Endothelial cell of umbilical vein (primary cell): ENCODE measurements around the gene SYTL3. TPM values are rescaled to one million over a fixed set of nuclear protein-coding genes. Genes with fewer than 3 reads are reported as not detected.
A peak's percentile ranks its signal among the peaks of the same experiment; 100 is the strongest.

Source experiments
- BruUV-seq: library from RNA; stranded (reverse); fragments of 400-500 nt; replicated peaks from 2 replicates; lab custom pipeline; 2021; lab: Mats Ljungman, UMichigan
- CTCF ChIA-PET: fragments of 300-600, 350-600 bp; sonication (Branson Sonifier 250); formaldehyde crosslinking; loops from one replicate; lab custom pipeline; 2021; ENCODE audit warnings: antibody characterized with exemption, inconsistent platforms; lab: Charles Lee
- POLR2A ChIA-PET: fragments of 300-600, 350-600 bp; sonication (Branson Sonifier 250); formaldehyde crosslinking; loops from one replicate; lab custom pipeline; 2021; ENCODE audit warnings: antibody characterized with exemption, inconsistent platforms; lab: Charles Lee
- DNase-seq: peaks from one replicate; pipeline ENCODE4 v3.0.0-alpha.2; 2011; ENCODE audit warnings: low read depth, low spot score
- FAIRE-seq: peaks from 2 replicates; lab custom pipeline; 2011; peaks lifted over from hg19 to GRCh38; lab: Jason Lieb, UNC
- H2AFZ ChIP-seq: 2 replicates; pipeline ENCODE4 v1.6.0; 2012; ENCODE audit warnings: low read depth, low read length, control low read depth, inconsistent platforms
- H3K27ac ChIP-seq: 2 replicates; pipeline ENCODE4 v1.5.1; 2011; ENCODE audit warnings: low read depth, mild to moderate bottlenecking, control low read depth, low read length, moderate library complexity; ENCODE audit not compliant: insufficient read depth
- H3K27me3 ChIP-seq, 2 experiments: 2 replicates each; pipeline versions ENCODE4 v1.6.0 to v1.6.1; 2011; ENCODE audit warnings: low read length in 2 of 2, mixed read lengths in 1 of 2; ENCODE audit not compliant: control insufficient read depth in 2 of 2, insufficient read depth in 2 of 2
- H3K36me3 ChIP-seq, 2 experiments: 2 replicates in 1 of 2; 3 replicates in 1 of 2; pipeline ENCODE4 v1.5.1; 2011; ENCODE audit warnings: low read length in 2 of 2, mild to moderate bottlenecking in 1 of 2, moderate library complexity in 1 of 2; ENCODE audit not compliant: control insufficient read depth in 2 of 2, insufficient read depth in 2 of 2; ENCODE audit errors: extremely low read depth in 1 of 2
- H3K4me1 ChIP-seq: 3 replicates; pipeline ENCODE4 v1.5.1; 2011; ENCODE audit warnings: mild to moderate bottlenecking, low read length; ENCODE audit not compliant: control insufficient read depth, insufficient read depth; ENCODE audit errors: extremely low read depth
- H3K4me2 ChIP-seq: 2 replicates; pipeline ENCODE4 v1.6.1; 2011; ENCODE audit warnings: low read length, control low read depth, mixed read lengths; ENCODE audit not compliant: insufficient read depth
- H3K4me3 ChIP-seq, 3 experiments: fragments of 200-600 bp in 1 of 3; sonication (generic), shearing (Covaris generic) in 1 of 3; replicated peaks in 1 of 3; 2 replicates each; pipeline ENCODE4 v1.5.1; 2011 to 2016; ENCODE audit warnings: control low read depth in 3 of 3, low read length in 3 of 3, mild to moderate bottlenecking in 2 of 3, inconsistent platforms in 1 of 3, low read depth in 1 of 3, moderate library complexity in 1 of 3; ENCODE audit not compliant: insufficient read depth in 1 of 3
- H3K79me2 ChIP-seq: 2 replicates; pipeline ENCODE4 v1.6.0; 2012; ENCODE audit warnings: low read length, inconsistent platforms; ENCODE audit not compliant: control insufficient read depth, insufficient read depth
- H3K9ac ChIP-seq: replicated peaks from 2 replicates; pipeline ENCODE3; 2011; ENCODE audit warnings: low read length, control low read depth; ENCODE audit not compliant: insufficient read depth; ENCODE audit errors: extremely low read depth
- H3K9me1 ChIP-seq: replicated peaks from 3 replicates; pipeline ENCODE4 v1.6.0; 2011; ENCODE audit warnings: mild to moderate bottlenecking, low read length; ENCODE audit not compliant: control insufficient read depth, insufficient read depth; ENCODE audit errors: extremely low read depth
- H3K9me3 ChIP-seq: replicated peaks from 2 replicates; pipeline ENCODE4 v1.5.1; 2012; ENCODE audit warnings: low read length, inconsistent platforms; ENCODE audit not compliant: control insufficient read depth, insufficient read depth
- H4K20me1 ChIP-seq: replicated peaks from 2 replicates; pipeline ENCODE3; 2011; ENCODE audit warnings: mild to moderate bottlenecking, low read length; ENCODE audit not compliant: control insufficient read depth, insufficient read depth; ENCODE audit errors: extremely low read depth
- EZH2 ChIP-seq: IDR thresholded peaks from 2 replicates; pipeline ENCODE4 v1.6.1; 2012; ENCODE audit warnings: borderline replicate concordance, low read depth, mild to moderate bottlenecking, moderate library complexity, low read length, inconsistent platforms; ENCODE audit not compliant: severe bottlenecking
- FOS ChIP-seq: IDR thresholded peaks from 2 replicates; pipeline ENCODE4 v1.6.1; 2011; ENCODE audit warnings: mild to moderate bottlenecking, low read length, moderate library complexity, borderline replicate concordance; ENCODE audit not compliant: insufficient read depth
- GATA2 ChIP-seq: IDR thresholded peaks from 2 replicates; pipeline ENCODE4 v1.7.0; 2011; ENCODE audit warnings: low read depth, mild to moderate bottlenecking, moderate library complexity, mixed read lengths, low read length; ENCODE audit not compliant: insufficient read length, insufficient read depth
- JUN ChIP-seq: IDR thresholded peaks from 2 replicates; pipeline ENCODE4 v1.6.1; 2011; ENCODE audit warnings: borderline replicate concordance, low read depth; ENCODE audit not compliant: insufficient read length, insufficient read depth
- MAX ChIP-seq: IDR thresholded peaks from 2 replicates; pipeline ENCODE4 v1.6.1; 2011; ENCODE audit not compliant: insufficient read depth, insufficient read length
- MYC ChIP-seq: IDR thresholded peaks from one replicate; pipeline ENCODE4 v1.6.1; 2011; ENCODE audit warnings: mild to moderate bottlenecking, low read depth, low read length
- POLR2A ChIP-seq: IDR thresholded peaks from 2 replicates; pipeline ENCODE4 v1.6.1; 2012; ENCODE audit warnings: low read depth, mild to moderate bottlenecking, control low read depth, low read length
- POLR2AphosphoS5 ChIP-seq: IDR thresholded peaks from 2 replicates; pipeline ENCODE4 v1.6.1; 2012; ENCODE audit warnings: low read depth, mild to moderate bottlenecking, control low read depth, low read length, moderate library complexity; ENCODE audit not compliant: insufficient read depth
- dilution Hi-C: fragments of 300-500 bp; cut with MboI; formaldehyde crosslinking; loops from one replicate; pipeline ENCODE4 v1.15.0; 2019; ENCODE audit warnings: low sequenced_read_pairs; ENCODE audit not compliant: extremely low pct_ligation_motif_present
- intact Hi-C: fragments of 100-400 bp; cut with micrococcal nuclease; formaldehyde crosslinking; loops from one replicate; pipeline ENCODE4 v1.10.0; 2022
- polyA plus RNA-seq, 4 experiments: library from polyadenylated mRNA; depleted of rRNA in 3 of 4; stranded (reverse) in 3 of 4; unstranded in 1 of 4; fragments of >200 nt; gene quantifications; 2 replicates each; pipeline versions ENCODE4 v1.2.1 to v1.2.3, GENCODE V29; 2011 to 2012; ENCODE audit warnings: missing spikeins in 1 of 4
- total RNA-seq: library from RNA; stranded (reverse); gene quantifications from 2 replicates; pipeline ENCODE4 v1.2.3, GENCODE V29; 2021
- TF ChIP-seq, protein P1 (sequence below), 2 donors: IDR thresholded peaks; 1 replicate in 1 of 2; 2 replicates in 1 of 2; pipeline ENCODE4 v1.5.1; 2011; ENCODE audit warnings: low read length in 2 of 2, mild to moderate bottlenecking in 2 of 2, moderate library complexity in 2 of 2, control low read depth in 1 of 2, inconsistent platforms in 1 of 2, low read depth in 1 of 2; ENCODE audit not compliant: insufficient read depth in 1 of 2; ENCODE audit errors: extremely low read depth in 1 of 2

Gene SYTL3
- total and polyA plus RNA-seq, 2 donors (not counting 3 experiments of a cell fraction or from before 2014, with no cell fraction given) = 0.59 to 0.77 TPM

- BruUV-seq = no TSS peak
- TF ChIP-seq FOS = no peak
- no peak for TF ChIP-seq EZH2
- TF ChIP-seq JUN = peak; percentile 61
- no peak for TF ChIP-seq POLR2A
- TF ChIP-seq POLR2AphosphoS5 = peak; percentile 54
- TF ChIP-seq MAX = no peak
- intact Hi-C loops = loop anchor here (1.0 to 10.0 kb wide), 2 partner anchors 33 to 80 kb away; no protein-coding TSS in a partner anchor
- peaks cover 12% of the 10 kb centered on the region for H3K4me1 ChIP-seq
- peaks cover 3% of the 10 kb centered on the region for H3K79me2 ChIP-seq
- dilution Hi-C loops = no loop called here
- no peak overlapping the region for H3K4me3 ChIP-seq
- no peaks in the 10 kb centered on the region for H3K9me3 ChIP-seq
- ChIA-PET CTCF (interaction anchor here (0.9 to 1.7 kb wide), 5 partner anchors 9 to 188 kb away, joined by 3 to 5 read pairs (median 4); no protein-coding TSS in a partner anchor), POLR2A (no interaction called here)
- FAIRE-seq = peak; percentile 83
- H3K27me3 ChIP-seq = no peaks in the 10 kb centered on the region
- H3K9me1 ChIP-seq = no peaks in the 10 kb centered on the region
- no peak overlapping the region for H3K9ac ChIP-seq
- H2AFZ ChIP-seq = no peak overlapping the region
- peak overlapping the region; percentile 47 for H3K27ac ChIP-seq
- no peaks in the 10 kb centered on the region for H4K20me1 ChIP-seq
- peaks cover 21 to 29% of the 10 kb centered on the region in 2 experiments for H3K36me3 ChIP-seq
- H3K4me2 ChIP-seq = no peak overlapping the region
- DNase-seq = peak; percentile 8
These were observed 134.7 kb downstream of the SYTL3 start for GRCh38 chr6:158784505-158784904.

DNA sequence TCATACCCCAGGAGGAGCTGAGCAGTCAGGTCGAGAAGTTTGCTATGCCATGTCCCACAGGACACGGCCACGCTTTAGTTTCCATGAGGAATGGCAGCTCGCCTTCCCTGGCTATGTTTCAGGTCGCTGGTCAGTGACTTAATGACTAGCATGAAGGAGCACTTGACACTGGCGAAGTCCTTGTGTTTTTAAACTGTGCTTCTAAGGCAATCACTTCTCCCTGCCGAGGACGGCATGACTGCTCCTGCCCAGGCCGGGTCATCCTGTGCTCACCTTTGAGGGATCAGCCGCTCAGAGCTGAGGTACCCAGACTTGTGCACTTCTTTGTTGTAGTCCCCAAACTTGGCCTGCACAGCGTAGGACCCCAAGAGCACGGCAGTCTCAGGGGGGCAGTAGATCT lies 135.2 kb downstream of the SYTL3 start:
- Histone ChIP-seq H3K9ac (no peak overlapping the region), H3K4me3 (no peak overlapping the region), H3K36me3 (peaks cover 21 to 29% of the 10 kb centered on the region in 2 experiments), H3K4me1 (peaks cover 12% of the 10 kb centered on the region), H3K27ac (peak overlapping the region; percentile 18), H4K20me1 (no peaks in the 10 kb centered on the region), H3K9me1 (no peaks in the 10 kb centered on the region), H3K27me3 (no peaks in the 10 kb centered on the region), H3K4me2 (no peak overlapping the region), H2AFZ (no peak overlapping the region), H3K9me3 (no peaks in the 10 kb centered on the region), H3K79me2 (peaks cover 7% of the 10 kb centered on the region)
- ChIA-PET POLR2A (no interaction called here), CTCF (interaction anchor here (0.9 to 1.7 kb wide), 5 partner anchors 8 to 188 kb away, joined by 3 to 5 read pairs (median 4); no protein-coding TSS in a partner anchor)
- intact Hi-C loops = loop anchor here (10.0 kb wide), 1 partner anchor 80 kb away; no protein-coding TSS in a partner anchor
- FAIRE-seq (no peak), DNase-seq (no peak)
- no peak for TF ChIP-seq MAX
- TF ChIP-seq GATA2 = no peak
- TF ChIP-seq POLR2AphosphoS5 = no peak
- TF ChIP-seq FOS = no peak
- TF ChIP-seq JUN = no peak
- TF ChIP-seq EZH2 = no peak
- TF ChIP-seq, protein P1, sequence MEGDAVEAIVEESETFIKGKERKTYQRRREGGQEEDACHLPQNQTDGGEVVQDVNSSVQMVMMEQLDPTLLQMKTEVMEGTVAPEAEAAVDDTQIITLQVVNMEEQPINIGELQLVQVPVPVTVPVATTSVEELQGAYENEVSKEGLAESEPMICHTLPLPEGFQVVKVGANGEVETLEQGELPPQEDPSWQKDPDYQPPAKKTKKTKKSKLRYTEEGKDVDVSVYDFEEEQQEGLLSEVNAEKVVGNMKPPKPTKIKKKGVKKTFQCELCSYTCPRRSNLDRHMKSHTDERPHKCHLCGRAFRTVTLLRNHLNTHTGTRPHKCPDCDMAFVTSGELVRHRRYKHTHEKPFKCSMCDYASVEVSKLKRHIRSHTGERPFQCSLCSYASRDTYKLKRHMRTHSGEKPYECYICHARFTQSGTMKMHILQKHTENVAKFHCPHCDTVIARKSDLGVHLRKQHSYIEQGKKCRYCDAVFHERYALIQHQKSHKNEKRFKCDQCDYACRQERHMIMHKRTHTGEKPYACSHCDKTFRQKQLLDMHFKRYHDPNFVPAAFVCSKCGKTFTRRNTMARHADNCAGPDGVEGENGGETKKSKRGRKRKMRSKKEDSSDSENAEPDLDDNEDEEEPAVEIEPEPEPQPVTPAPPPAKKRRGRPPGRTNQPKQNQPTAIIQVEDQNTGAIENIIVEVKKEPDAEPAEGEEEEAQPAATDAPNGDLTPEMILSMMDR (IDR thresholded peaks at IDR 0.05; ENCODE audit: extremely low read depth in 1 of 2, insufficient read depth in 1 of 2, low read depth in 1 of 2, low read length in 2 of 2) = no peak
- no peak for TF ChIP-seq MYC
- no peak for TF ChIP-seq POLR2A
- dilution Hi-C loops = no loop called here
- BruUV-seq = TSS peak; percentile 15
